Liver (tissue), 9 donors: ENCODE measurements around the gene FXYD2. TPM values are rescaled to one million over a fixed set of nuclear protein-coding genes. Genes with fewer than 3 reads are reported as not detected.

Experiments
- DNase-seq: peaks from one replicate; pipeline ENCODE4 v3.0.0-alpha.2; 2017; ENCODE audit warnings: low spot score
- H3K27ac ChIP-seq, 2 donors: one replicate each; pipeline ENCODE4 v1.7.0; 2013; ENCODE audit warnings: inconsistent platforms in 2 of 2, low read length in 2 of 2, control low read depth in 1 of 2, low read depth in 1 of 2, mild to moderate bottlenecking in 1 of 2
- H3K27me3 ChIP-seq, 4 donors: one replicate each; pipeline versions ENCODE4 v1.6.1 to v1.7.0; 2013; ENCODE audit warnings: low read length in 3 of 4, inconsistent platforms in 1 of 4, mild to moderate bottlenecking in 1 of 4, moderate library complexity in 1 of 4; ENCODE audit not compliant: control insufficient read depth in 4 of 4, insufficient read depth in 4 of 4
- H3K36me3 ChIP-seq, 4 donors: one replicate each; pipeline versions ENCODE4 v1.6.1 to v1.7.0; 2013; ENCODE audit warnings: low read length in 3 of 4, mild to moderate bottlenecking in 3 of 4, low read depth in 1 of 4, moderate library complexity in 1 of 4; ENCODE audit not compliant: control insufficient read depth in 4 of 4, insufficient read depth in 3 of 4
- H3K4me1 ChIP-seq, 4 donors: one replicate each; pipeline versions ENCODE4 v1.6.1 to v1.7.0; 2013; ENCODE audit warnings: low read length in 3 of 4, mild to moderate bottlenecking in 3 of 4, moderate library complexity in 1 of 4; ENCODE audit not compliant: control insufficient read depth in 4 of 4, insufficient read depth in 4 of 4
- H3K4me3 ChIP-seq, 3 donors: one replicate each; pipeline versions ENCODE4 v1.6.1 to v1.7.0; 2013; ENCODE audit warnings: low read length in 3 of 3, control low read depth in 1 of 3, low read depth in 1 of 3, mild to moderate bottlenecking in 1 of 3
- H3K9ac ChIP-seq, 2 donors: one replicate each; pipeline ENCODE4 v1.7.0; 2013; ENCODE audit warnings: low read length in 2 of 2, mild to moderate bottlenecking in 2 of 2, moderate library complexity in 2 of 2, control low read depth in 1 of 2, low read depth in 1 of 2
- H3K9me3 ChIP-seq, 4 donors: one replicate each; pipeline versions ENCODE4 v1.6.1 to v1.7.0; 2013; ENCODE audit warnings: low read length in 3 of 4; ENCODE audit not compliant: control insufficient read depth in 4 of 4
- ATF3 ChIP-seq: IDR thresholded peaks from 2 replicates; pipeline ENCODE4 v1.6.1; 2016; ENCODE audit warnings: antibody characterized with exemption
- FOXA1 ChIP-seq: IDR thresholded peaks from 2 replicates; pipeline ENCODE4 v1.6.1; 2016; ENCODE audit warnings: antibody characterized with exemption
- FOXA2 ChIP-seq: IDR thresholded peaks from 2 replicates; pipeline ENCODE4 v1.6.1; 2016; ENCODE audit warnings: antibody characterized with exemption
- HNF4A ChIP-seq, 2 donors: conservative IDR thresholded peaks; 2 replicates each; pipeline ENCODE4 v1.6.1; 2016; ENCODE audit warnings: antibody characterized with exemption in 2 of 2, mild to moderate bottlenecking in 2 of 2
- HNF4G ChIP-seq: IDR thresholded peaks from 2 replicates; pipeline ENCODE4 v1.6.1; 2016; ENCODE audit warnings: antibody characterized with exemption
- JUND ChIP-seq, 2 donors: IDR thresholded peaks; 2 replicates each; pipeline ENCODE4 v1.6.1; 2016; ENCODE audit warnings: antibody characterized with exemption in 2 of 2
- NR2F2 ChIP-seq: IDR thresholded peaks from 2 replicates; pipeline ENCODE4 v1.6.1; 2016; ENCODE audit warnings: antibody characterized with exemption
- RAD21 ChIP-seq, 2 donors: IDR thresholded peaks; 2 replicates each; pipeline ENCODE4 v1.6.1; 2016; ENCODE audit warnings: antibody characterized with exemption in 2 of 2, mild to moderate bottlenecking in 2 of 2
- REST ChIP-seq: IDR thresholded peaks from 2 replicates; pipeline ENCODE4 v1.6.1; 2016; ENCODE audit warnings: antibody characterized with exemption, mild to moderate bottlenecking
- RXRA ChIP-seq, 2 donors: IDR thresholded peaks; 2 replicates each; pipeline ENCODE4 v1.6.1; 2017 to 2018; ENCODE audit warnings: antibody characterized with exemption in 2 of 2, mild to moderate bottlenecking in 1 of 2
- SP1 ChIP-seq: IDR thresholded peaks from 2 replicates; pipeline ENCODE4 v1.6.1; 2018; ENCODE audit warnings: antibody characterized with exemption, mild to moderate bottlenecking
- TAF1 ChIP-seq: conservative IDR thresholded peaks from 2 replicates; pipeline ENCODE4 v1.6.1; 2016; ENCODE audit warnings: antibody characterized with exemption, mild to moderate bottlenecking
- YY1 ChIP-seq: IDR thresholded peaks from 2 replicates; pipeline ENCODE4 v1.6.1; 2016; ENCODE audit warnings: antibody characterized with exemption, mild to moderate bottlenecking
- WGBS: extraction: QIAGEN DNeasy Blood & Tissue Kit; methylation state at CpG from one replicate; pipeline ENCODE4 v1.1.7; 2013; 5-methylcytosine and 5-hydroxymethylcytosine counted together
- polyA plus RNA-seq, 2 donors: library from polyadenylated mRNA; stranded (reverse) in 1 of 2; unstranded in 1 of 2; fragments of 200-250 nt in 1 of 2; fragments of >200 nt in 1 of 2; fragmentation: Nextera tagmentation in 1 of 2; extraction: Ambion mirVana in 1 of 2; gene quantifications; one replicate each; pipeline versions ENCODE4 v1.2.1 to v1.2.3, GENCODE V29; 2013 to 2015
- total RNA-seq, 2 donors: library from RNA; depleted of rRNA; stranded (reverse); fragments of >200 nt; gene quantifications; one replicate each; pipeline ENCODE4 v1.2.3, GENCODE V29; 2014
- TF ChIP-seq, protein P1 (sequence below): IDR thresholded peaks from 2 replicates; pipeline ENCODE4 v1.6.1; 2016; ENCODE audit warnings: antibody characterized with exemption
- TF ChIP-seq, protein P2 (sequence below): fragments of 150-350 bp; IDR thresholded peaks from 2 replicates; pipeline ENCODE4 v1.5.1; 2017; ENCODE audit warnings: improper control_type of control experiment, low read depth, low read length; ENCODE audit not compliant: missing input control
- donor health status: healthy.
- donor health status: healthy.
- donor health status: healthy.
- donor health status: healthy.
- donor health status: healthy.

FXYD2 gene
- total RNA-seq, result 10 to 100 TPM; 22.9 to 60.6 TPM
- polyA plus RNA-seq, result 100 to 1,000 TPM in 1 of 2 donors, 10 to 100 TPM in 1; 20.2 to 105 TPM

DNA sequence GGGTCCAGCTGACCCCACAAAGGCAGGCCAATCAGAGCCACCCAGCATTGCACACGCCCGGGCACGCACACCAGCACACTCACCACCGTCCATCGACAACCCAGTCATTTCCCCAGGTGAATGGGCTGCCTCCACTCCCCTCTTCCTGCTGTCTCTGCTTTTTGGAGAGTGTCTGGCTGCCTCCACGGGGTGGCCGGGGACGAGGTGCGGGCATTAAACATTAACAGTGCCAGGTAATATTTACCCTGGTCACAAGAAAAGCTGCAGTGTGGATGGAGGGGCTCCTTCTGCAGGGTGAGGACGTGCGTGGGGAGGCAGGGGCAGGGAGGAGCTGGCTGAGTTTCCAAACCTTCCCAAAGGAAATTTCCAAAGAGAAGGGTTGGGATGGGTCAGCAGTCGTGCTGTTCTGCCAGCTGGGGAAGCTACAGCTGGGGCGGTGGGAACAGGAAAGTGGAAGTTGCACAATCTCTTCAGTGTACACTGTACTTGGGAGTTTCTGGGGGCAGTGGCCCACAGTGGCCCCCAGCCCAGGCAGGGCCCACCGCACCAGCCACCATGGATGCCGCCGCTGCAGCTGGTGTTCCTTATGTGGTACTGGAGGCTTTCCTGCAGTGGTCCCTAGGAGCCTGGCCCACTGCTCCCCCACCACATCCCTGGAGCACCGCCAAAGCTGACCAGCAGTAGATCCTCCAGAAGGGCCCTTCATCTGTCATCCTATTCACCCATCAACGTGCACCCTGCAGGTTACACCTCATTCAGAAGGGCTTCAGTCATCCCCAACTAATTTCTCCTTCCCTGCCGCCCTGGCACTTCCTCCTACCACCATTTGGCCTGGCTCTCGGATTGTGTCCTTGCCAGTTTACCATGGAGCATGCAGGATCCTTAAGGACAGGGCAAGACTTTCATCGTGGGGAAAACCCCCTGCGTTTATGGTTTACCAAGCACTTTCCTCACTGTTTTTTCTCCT is at the start of gene FXYD2:
FXYD2 (minus strand) TSS at position 174 of the 967 bp plus-strand sequence; CDS start at position 108, 66 bp downstream.
- no peaks in the 10 kb centered on the region for H3K27me3 ChIP-seq
- WGBS, result 27% methylated on average over 22 of the region's 22 CpGs
- H3K4me3 ChIP-seq, result no peak within 1 kb of the TSS
- peak within 1 kb of the TSS; percentile 50 to 74 for H3K27ac ChIP-seq
- no peaks in the 10 kb centered on the region for H3K36me3 ChIP-seq
- peaks cover 0 to 16% (median 4%) of the 10 kb centered on the region in 4 donors for H3K4me1 ChIP-seq
- peak; percentile 49 for TF ChIP-seq NR2F2
- TF ChIP-seq RXRA (IDR thresholded peaks at IDR 0.05), result no peak
- peak within 1 kb of the TSS in 1 of 2 donors; percentile 8 for H3K9ac ChIP-seq
- no peaks in the 10 kb centered on the region for H3K9me3 ChIP-seq
- peak; percentile 50 for DNase-seq

GRCh38 chr11:117873828-117874125 is 49.2 kb upstream of the FXYD2 start:
- no peak for DNase-seq
- Histone ChIP-seq H3K36me3 (no peaks in the 10 kb centered on the region), H3K27ac (no peak overlapping the region), H3K9ac (no peak overlapping the region), H3K9me3 (no peaks in the 10 kb centered on the region), H3K27me3 (peaks cover 0 to 10% (median 1%) of the 10 kb centered on the region in 4 donors), H3K4me1 (peaks cover 0 to 15% (median 8%) of the 10 kb centered on the region in 4 donors), H3K4me3 (no peak overlapping the region)
- 67% methylated on average over 8 of the region's 8 CpGs for WGBS
- TF ChIP-seq HNF4A (conservative IDR thresholded peaks at IDR 0.05), result no peak
- TF ChIP-seq, protein P1, sequence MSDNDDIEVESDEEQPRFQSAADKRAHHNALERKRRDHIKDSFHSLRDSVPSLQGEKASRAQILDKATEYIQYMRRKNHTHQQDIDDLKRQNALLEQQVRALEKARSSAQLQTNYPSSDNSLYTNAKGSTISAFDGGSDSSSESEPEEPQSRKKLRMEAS, result no peak
- no peak for TF ChIP-seq ATF3
- TF ChIP-seq YY1, result no peak
- TF ChIP-seq FOXA2, result no peak
- TF ChIP-seq SP1, result no peak
- TF ChIP-seq TAF1, result no peak
- TF ChIP-seq FOXA1, result no peak
- TF ChIP-seq HNF4G, result no peak
- no peak for TF ChIP-seq JUND (IDR thresholded peaks at IDR 0.05)
- no peak for TF ChIP-seq REST
- no peak for TF ChIP-seq RAD21 (IDR thresholded peaks at IDR 0.05)
- TF ChIP-seq, protein P2, sequence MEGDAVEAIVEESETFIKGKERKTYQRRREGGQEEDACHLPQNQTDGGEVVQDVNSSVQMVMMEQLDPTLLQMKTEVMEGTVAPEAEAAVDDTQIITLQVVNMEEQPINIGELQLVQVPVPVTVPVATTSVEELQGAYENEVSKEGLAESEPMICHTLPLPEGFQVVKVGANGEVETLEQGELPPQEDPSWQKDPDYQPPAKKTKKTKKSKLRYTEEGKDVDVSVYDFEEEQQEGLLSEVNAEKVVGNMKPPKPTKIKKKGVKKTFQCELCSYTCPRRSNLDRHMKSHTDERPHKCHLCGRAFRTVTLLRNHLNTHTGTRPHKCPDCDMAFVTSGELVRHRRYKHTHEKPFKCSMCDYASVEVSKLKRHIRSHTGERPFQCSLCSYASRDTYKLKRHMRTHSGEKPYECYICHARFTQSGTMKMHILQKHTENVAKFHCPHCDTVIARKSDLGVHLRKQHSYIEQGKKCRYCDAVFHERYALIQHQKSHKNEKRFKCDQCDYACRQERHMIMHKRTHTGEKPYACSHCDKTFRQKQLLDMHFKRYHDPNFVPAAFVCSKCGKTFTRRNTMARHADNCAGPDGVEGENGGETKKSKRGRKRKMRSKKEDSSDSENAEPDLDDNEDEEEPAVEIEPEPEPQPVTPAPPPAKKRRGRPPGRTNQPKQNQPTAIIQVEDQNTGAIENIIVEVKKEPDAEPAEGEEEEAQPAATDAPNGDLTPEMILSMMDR, result no peak
- no peak for TF ChIP-seq RXRA (IDR thresholded peaks at IDR 0.05)
